HG03558 (cell line): ENCODE data around the gene FIBIN.
"Not testable (repeated sequence)": the region's sequence is repeated elsewhere in the genome, so short reads cannot be mapped to it uniquely, and the experiment has no call there.

Source experiments
- ATAC-seq: cut with Tn5 transposase; IDR thresholded peaks from one replicate; pipeline ENCODE4 v1.9.1; 2021; ENCODE audit warnings: moderate number of reproducible peaks; ENCODE audit not compliant: unreplicated experiment; ENCODE audit errors: extremely low read depth

The FIBIN gene

GRCh38 chr11:26993965-26994457 is at the start of gene FIBIN:
FIBIN (plus strand) TSS chr11:26994112; CDS start chr11:26994527, 415 bp downstream.
- no peak for ATAC-seq

GRCh38 chr11:26944866-26945664 is 48.8 kb upstream of the FIBIN start:
- no peak for ATAC-seq

- no peak for ATAC-seq
Measured at GRCh38 chr11:26946257-26946716, 47.6 kb upstream of the FIBIN start.

- ATAC-seq, result no peak
Measured at GRCh38 chr11:26947379-26947844, 46.5 kb upstream of the FIBIN start.

- ATAC-seq, result no peak
Measured at GRCh38 chr11:26947904-26948639, 45.8 kb upstream of the FIBIN start.

GRCh38 chr11:26948881-26949280 is 45.0 kb upstream of the FIBIN start:
- no peak for ATAC-seq

- ATAC-seq, result no peak
Measured at GRCh38 chr11:26949846-26950245, 44.1 kb upstream of the FIBIN start.

GRCh38 chr11:26950260-26950719 is 43.6 kb upstream of the FIBIN start:
- no peak for ATAC-seq

- no peak for ATAC-seq
Measured at GRCh38 chr11:26951809-26952515, 42.0 kb upstream of the FIBIN start.

- ATAC-seq, result no peak
Measured at GRCh38 chr11:26953770-26954392, 40.0 kb upstream of the FIBIN start.

- no peak for ATAC-seq
Measured at GRCh38 chr11:26958005-26958701, 35.8 kb upstream of the FIBIN start.

GRCh38 chr11:26958702-26959049 is 35.2 kb upstream of the FIBIN start:
- no peak for ATAC-seq

GRCh38 chr11:26960281-26960680 is 33.6 kb upstream of the FIBIN start:
- no peak for ATAC-seq

GRCh38 chr11:26963764-26964163 is 30.1 kb upstream of the FIBIN start:
- ATAC-seq, result no peak

GRCh38 chr11:26964339-26964738 is 29.6 kb upstream of the FIBIN start:
- ATAC-seq, result no peak

- ATAC-seq, result not testable (repeated sequence)
Measured at GRCh38 chr11:26964847-26965485, 28.9 kb upstream of the FIBIN start.

GRCh38 chr11:26971961-26972360 is 22.0 kb upstream of the FIBIN start:
- ATAC-seq, result no peak

- no peak for ATAC-seq
Measured at GRCh38 chr11:26974069-26974783, 19.7 kb upstream of the FIBIN start.
